GM19455 (cell line): ENCODE measurements around the gene PTPN6.

Experiments
- ATAC-seq: cut with Tn5 transposase; IDR thresholded peaks from one replicate; pipeline ENCODE4 v1.9.1; 2021; ENCODE audit not compliant: unreplicated experiment

Gene PTPN6

GRCh38 chr12:6921996-6922946, 28.9 kb upstream of the PTPN6 start:
- ATAC-seq = no peak

GRCh38 chr12:6923003-6923732, 28.0 kb upstream of the PTPN6 start:
- ATAC-seq = no peak

- no peak for ATAC-seq
Measured at GRCh38 chr12:6923851-6924250, 27.3 kb upstream of the PTPN6 start.

DNA sequence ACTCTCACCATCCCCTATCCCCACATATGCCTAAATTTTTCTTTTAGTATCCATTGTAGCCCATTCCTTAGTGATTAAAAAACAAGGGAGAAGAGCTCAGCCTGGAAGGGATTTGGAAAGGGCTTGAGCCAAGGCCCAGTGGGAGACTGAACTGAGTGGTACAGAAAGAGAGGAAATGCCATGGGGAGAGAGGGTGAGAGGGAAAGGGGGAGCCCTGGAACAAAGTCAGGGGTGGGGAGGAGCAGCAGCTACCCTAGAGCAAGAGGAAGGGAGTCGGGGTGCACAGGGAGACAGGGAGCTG, 26.0 kb upstream of the PTPN6 start:
- ATAC-seq = no peak

DNA sequence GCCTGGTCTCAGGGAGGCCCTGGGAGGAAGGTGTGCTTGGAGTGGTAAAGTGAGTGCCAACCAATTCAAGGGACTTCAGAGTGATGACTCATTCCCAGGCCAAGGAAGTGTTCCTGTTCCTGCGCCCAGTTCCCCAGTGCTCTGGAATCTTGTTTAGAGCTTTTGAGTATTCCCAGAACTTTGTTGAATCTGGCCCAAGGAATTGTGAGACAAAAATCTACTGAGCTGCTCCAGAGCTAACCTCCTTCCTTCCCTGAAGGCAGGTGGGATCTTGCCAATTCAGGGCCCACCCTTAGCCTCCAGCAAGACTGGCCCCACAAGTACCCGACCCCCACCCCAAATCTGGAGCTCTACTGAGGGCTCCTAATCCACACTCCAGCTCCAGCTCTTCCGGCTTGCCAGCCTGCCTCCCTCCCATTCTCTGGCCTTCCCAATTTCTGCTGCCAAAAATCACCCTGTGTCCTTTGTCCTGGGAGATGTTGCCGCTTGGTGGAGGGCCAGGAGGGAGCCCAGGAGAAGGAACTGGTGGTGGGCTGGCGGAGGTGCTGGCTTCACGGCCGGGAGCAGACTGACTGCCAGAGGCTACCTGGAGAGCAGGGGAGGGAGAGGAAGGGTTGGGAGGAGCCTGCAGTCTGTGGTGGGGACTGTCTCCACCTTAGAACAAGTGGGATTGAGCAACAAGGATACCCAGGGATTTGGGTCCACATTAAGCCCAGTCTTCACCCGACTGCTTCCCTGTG, 25.4 kb upstream of the PTPN6 start:
- no peak for ATAC-seq

DNA sequence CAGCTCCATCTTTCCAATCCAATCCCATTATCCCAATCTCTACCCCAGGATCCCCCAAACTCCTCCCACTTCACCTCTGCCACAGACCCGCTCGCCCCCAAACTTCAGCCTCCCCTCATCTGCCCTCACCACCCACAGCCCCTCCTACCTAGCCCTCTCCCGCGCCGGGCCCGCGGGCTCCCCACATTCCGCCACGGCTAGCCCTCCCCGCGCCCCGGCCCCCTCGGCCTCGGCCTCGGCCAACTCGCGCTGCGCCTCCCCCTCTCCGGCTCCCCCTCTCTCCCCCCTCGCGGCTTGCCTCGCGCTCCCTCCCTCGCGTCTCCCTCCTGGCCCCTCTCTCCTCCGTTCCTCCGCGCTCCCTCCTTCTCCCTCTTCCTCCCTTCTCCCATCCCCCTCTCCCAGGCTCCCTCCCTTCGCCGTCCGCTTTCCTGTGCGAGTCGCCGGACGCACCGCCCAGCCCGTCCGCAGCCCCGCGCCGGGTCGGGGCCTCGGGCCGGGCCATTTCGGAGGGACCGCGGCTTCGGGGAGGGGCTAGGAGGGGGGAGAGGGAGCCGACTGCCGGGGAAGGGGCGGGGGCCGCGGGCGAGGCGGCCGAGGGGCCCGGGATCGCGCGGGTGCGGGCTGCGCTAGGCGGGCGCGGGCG, 23.7 kb upstream of the PTPN6 start, which contains the start of gene ATN1:
Gene ATN1, plus strand, starts transcription at position 581 of the 643 bp plus-strand sequence. CDS start 6,043 bp downstream, outside the sequence.
- no peak for ATAC-seq

DNA sequence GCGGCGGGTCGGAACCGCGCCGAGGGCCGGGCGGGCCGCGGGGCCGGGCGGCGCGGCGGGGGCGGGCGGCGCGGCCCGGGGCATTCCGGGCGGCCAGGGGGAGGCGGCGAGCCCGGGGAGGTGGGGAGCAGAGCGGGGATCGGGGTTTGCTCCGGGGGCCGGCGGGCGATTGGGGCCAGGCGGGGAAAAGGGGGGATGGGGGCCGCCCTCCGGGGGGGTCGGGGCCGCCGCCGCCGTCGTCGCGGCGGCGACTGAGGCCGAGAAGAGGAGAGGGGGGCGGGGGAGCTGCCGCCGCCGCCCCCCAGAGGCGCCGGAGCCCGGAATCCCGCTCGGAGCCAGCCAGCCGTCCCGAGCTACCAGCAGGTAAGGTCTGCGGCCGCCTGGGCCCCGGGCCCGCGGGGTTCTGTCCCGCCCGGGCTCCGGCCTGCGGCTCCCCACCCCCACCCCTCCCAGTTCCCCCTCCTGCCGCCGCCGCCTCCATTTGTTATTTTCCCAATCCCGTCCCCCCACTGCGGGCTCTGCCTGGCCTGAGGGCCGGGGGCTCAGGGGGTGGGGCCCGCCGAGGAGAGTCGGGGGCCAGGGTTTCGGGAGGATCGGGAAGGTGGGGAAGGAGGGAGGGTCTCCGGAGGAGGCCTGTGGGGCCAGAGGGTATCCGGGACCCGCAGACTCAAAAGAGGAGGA, 23.0 kb upstream of the PTPN6 start:
- ATAC-seq = no peak

- no peak for ATAC-seq
Measured at GRCh38 chr12:6928703-6929407, 22.3 kb upstream of the PTPN6 start.

DNA sequence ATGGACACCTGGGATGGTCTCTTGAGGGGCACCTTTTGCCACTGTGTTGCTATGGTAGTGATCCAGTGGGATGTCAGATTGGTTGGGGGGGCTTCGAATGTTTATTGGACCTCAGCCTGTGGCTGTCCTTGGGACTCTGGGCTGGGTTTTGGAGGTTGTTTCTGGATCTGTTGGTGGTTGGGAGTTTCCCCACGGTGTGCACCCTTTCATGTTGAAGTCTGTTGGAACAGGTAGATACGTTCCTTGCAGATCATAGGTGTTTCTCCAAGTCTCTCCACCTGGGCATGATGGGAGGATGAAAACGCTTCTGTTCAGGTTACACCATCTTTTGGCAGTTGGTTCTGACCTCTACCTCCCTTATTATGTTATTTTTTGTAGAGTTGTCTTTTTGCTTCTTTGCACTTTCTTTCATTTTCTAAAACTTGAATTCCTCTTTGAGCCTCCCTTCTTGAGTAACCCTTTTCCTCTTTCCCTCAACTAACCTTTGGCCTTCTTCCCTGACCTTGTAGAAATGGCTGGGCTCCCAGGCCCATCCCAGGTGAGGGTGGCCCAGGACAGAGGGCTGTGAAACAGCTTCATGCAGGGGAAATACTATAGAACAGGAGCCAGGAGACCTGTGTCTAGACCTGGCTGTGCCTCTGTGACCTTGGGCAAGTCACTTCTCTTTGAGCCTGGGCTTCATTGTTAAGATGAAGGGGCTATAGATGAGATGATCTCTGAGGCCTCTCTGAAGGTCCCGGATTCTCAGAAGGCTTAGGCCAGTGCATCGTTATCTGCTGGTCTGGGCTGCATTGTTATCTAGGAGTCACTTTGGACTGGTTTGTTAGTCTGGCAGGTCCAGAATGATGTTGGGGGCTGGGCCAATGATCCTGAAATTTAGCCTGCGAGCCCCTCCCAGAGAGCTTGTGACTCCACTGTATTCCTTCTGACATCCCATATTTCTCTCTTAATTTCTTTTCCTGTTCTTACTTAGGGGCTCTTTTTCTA, 21.4 kb upstream of the PTPN6 start:
- no peak for ATAC-seq

- ATAC-seq = no peak
Measured at GRCh38 chr12:6932766-6933165, 18.4 kb upstream of the PTPN6 start.

GRCh38 chr12:6934110-6934509, 17.0 kb upstream of the PTPN6 start:
- ATAC-seq = no peak

GRCh38 chr12:6935371-6936193, 15.6 kb upstream of the PTPN6 start:
- no peak for ATAC-seq

GRCh38 chr12:6936194-6936635, 14.9 kb upstream of the PTPN6 start:
- no peak for ATAC-seq

GRCh38 chr12:6936636-6937480, 14.3 kb upstream of the PTPN6 start:
- peak; percentile 4 for ATAC-seq

DNA sequence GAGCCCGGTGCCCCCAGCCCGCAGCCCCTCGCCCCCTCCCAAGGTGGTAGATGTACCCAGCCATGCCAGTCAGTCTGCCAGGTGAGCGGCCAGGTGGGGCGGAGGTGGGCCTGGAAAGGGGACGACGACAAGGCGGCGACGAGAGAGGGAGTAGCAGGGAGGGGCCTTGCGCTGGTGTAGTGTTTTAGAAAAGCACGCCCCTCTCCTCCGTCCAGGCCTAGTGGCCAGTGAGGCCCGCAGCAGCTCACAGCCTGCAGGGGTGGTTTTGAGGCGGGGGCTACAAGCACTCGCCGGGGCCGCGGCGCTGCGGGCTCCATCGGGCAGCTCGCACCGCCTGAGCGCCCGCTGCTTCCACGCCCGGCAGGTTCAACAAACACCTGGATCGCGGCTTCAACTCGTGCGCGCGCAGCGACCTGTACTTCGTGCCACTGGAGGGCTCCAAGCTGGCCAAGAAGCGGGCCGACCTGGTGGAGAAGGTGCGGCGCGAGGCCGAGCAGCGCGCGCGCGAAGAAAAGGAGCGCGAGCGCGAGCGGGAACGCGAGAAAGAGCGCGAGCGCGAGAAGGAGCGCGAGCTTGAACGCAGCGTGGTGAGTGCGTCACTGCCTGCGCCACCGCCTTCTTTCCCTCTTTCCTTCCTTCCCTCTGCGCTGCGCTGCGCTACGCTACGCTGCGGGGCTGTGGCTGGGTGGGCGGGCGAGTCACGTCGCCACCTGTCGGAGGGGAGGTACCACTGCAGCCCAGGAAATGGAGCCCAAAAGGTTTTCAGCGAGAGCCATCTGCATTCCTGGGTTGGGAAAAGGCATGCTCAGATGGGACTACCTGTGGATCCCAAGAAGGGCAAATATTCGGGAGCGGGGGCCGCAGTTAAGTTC, 13.4 kb upstream of the PTPN6 start:
- ATAC-seq = peak; percentile 85
